Measurements from ENCODE around the gene DNAJB4.

DNA sequence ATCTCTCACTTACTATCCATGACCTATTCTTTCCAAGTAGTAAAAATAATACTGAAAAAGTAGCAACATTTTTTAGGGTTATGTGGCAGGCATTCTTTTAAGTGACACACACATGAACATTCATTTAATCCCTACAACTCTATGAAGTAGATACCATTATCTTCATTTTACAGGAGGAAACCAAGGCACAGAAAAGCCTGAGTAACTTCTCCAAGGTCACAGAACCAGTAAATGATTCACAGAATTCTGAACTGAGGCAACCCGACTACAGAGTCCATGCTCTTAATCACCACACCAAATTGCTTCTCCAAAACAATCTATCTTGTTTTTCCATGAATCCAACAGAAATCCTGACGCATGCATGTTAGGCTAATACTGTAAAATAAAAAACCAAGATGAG lies 43.3 kb upstream of the DNAJB4 start:
- TF ChIP-seq ZNF114 (CRISPR knock-in tag; IDR thresholded peaks at IDR 0.05) (no peak), EZH2 (IDR thresholded peaks at IDR 0.05; ENCODE audit: low read depth, unreplicated experiment) (no peak)
- TF ChIP-seq, protein P1, sequence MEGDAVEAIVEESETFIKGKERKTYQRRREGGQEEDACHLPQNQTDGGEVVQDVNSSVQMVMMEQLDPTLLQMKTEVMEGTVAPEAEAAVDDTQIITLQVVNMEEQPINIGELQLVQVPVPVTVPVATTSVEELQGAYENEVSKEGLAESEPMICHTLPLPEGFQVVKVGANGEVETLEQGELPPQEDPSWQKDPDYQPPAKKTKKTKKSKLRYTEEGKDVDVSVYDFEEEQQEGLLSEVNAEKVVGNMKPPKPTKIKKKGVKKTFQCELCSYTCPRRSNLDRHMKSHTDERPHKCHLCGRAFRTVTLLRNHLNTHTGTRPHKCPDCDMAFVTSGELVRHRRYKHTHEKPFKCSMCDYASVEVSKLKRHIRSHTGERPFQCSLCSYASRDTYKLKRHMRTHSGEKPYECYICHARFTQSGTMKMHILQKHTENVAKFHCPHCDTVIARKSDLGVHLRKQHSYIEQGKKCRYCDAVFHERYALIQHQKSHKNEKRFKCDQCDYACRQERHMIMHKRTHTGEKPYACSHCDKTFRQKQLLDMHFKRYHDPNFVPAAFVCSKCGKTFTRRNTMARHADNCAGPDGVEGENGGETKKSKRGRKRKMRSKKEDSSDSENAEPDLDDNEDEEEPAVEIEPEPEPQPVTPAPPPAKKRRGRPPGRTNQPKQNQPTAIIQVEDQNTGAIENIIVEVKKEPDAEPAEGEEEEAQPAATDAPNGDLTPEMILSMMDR (conservative IDR thresholded peaks at IDR 0.05; ENCODE audit: low read depth in 2 of 2) = no peak
- TF ChIP-seq, protein P2, sequence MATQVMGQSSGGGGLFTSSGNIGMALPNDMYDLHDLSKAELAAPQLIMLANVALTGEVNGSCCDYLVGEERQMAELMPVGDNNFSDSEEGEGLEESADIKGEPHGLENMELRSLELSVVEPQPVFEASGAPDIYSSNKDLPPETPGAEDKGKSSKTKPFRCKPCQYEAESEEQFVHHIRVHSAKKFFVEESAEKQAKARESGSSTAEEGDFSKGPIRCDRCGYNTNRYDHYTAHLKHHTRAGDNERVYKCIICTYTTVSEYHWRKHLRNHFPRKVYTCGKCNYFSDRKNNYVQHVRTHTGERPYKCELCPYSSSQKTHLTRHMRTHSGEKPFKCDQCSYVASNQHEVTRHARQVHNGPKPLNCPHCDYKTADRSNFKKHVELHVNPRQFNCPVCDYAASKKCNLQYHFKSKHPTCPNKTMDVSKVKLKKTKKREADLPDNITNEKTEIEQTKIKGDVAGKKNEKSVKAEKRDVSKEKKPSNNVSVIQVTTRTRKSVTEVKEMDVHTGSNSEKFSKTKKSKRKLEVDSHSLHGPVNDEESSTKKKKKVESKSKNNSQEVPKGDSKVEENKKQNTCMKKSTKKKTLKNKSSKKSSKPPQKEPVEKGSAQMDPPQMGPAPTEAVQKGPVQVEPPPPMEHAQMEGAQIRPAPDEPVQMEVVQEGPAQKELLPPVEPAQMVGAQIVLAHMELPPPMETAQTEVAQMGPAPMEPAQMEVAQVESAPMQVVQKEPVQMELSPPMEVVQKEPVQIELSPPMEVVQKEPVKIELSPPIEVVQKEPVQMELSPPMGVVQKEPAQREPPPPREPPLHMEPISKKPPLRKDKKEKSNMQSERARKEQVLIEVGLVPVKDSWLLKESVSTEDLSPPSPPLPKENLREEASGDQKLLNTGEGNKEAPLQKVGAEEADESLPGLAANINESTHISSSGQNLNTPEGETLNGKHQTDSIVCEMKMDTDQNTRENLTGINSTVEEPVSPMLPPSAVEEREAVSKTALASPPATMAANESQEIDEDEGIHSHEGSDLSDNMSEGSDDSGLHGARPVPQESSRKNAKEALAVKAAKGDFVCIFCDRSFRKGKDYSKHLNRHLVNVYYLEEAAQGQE (IDR thresholded peaks at IDR 0.05; ENCODE audit: unreplicated experiment) = no peak

All from GM23338 (cell line).